Transverse colon (tissue), 4 donors: ENCODE data around the gene PLA2G2D.

Source experiments
- POLR2AphosphoS5 ChIP-seq, 3 donors: sonication (generic); formaldehyde crosslinking; IDR thresholded peaks; one replicate each; pipeline ENCODE4 v1.6.1; 2016; ENCODE audit warnings: antibody characterized with exemption in 3 of 3
- TF ChIP-seq, protein P1 (sequence below), 5 experiments: fragments of 200-600 bp in 3 of 5; fragments of 450-650 bp in 2 of 5; sonication (generic) in 3 of 5; IDR thresholded peaks; 1 replicate in 2 of 5; 2 replicates in 3 of 5; pipeline ENCODE4 v1.5.1; 2016 to 2017; ENCODE audit warnings: antibody characterized with exemption in 5 of 5, inconsistent platforms in 3 of 5, mild to moderate bottlenecking in 2 of 5, moderate library complexity in 1 of 5

DNA sequence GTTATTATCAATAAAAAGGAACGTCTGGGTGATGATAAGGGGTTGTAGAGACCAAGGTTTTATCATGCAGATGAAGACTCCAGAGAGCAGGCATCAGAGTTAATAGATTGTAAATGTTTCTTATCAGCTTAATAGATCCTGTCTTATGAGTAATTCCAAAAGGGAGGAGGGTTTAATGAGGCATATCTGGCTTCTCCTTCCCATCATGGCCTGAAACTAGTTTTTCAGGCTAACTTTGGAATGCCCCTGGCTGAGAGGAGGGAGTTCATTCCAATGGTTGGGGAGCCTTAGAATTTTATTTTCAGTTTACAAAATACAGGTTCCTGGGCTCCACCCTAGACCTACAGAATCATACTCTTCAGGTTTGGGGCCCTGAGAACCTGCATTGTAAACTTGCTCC lies 13.5 kb downstream of the PLA2G2D start:
- TF ChIP-seq, protein P1, sequence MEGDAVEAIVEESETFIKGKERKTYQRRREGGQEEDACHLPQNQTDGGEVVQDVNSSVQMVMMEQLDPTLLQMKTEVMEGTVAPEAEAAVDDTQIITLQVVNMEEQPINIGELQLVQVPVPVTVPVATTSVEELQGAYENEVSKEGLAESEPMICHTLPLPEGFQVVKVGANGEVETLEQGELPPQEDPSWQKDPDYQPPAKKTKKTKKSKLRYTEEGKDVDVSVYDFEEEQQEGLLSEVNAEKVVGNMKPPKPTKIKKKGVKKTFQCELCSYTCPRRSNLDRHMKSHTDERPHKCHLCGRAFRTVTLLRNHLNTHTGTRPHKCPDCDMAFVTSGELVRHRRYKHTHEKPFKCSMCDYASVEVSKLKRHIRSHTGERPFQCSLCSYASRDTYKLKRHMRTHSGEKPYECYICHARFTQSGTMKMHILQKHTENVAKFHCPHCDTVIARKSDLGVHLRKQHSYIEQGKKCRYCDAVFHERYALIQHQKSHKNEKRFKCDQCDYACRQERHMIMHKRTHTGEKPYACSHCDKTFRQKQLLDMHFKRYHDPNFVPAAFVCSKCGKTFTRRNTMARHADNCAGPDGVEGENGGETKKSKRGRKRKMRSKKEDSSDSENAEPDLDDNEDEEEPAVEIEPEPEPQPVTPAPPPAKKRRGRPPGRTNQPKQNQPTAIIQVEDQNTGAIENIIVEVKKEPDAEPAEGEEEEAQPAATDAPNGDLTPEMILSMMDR (IDR thresholded peaks at IDR 0.05) = no peak
- TF ChIP-seq POLR2AphosphoS5 (IDR thresholded peaks at IDR 0.05) = no peak
